Kidney (tissue), 14 donors: ENCODE results near the gene LPIN1. TPM values are rescaled to one million over a fixed set of nuclear protein-coding genes. Genes with fewer than 3 reads are reported as not detected.
"Not testable (repeated sequence)": the region's sequence is repeated elsewhere in the genome, so short reads cannot be mapped to it uniquely, and the experiment has no call there.

Experiments used
- DNase-seq, 5 donors: peaks; one replicate each; pipeline ENCODE4 v3.0.0-alpha.2; 2013 to 2020
- FAIRE-seq: peaks from 2 replicates; lab custom pipeline; 2012; peaks lifted over from hg19 to GRCh38; lab: Jason Lieb, UNC
- H3K27ac ChIP-seq, 2 donors: one replicate each; pipeline ENCODE4 v1.7.0; 2013; ENCODE audit warnings: low read depth in 2 of 2, low read length in 2 of 2, inconsistent platforms in 1 of 2
- H3K27me3 ChIP-seq: one replicate; pipeline ENCODE4 v1.7.1; 2013; ENCODE audit warnings: low read length, inconsistent platforms; ENCODE audit not compliant: control insufficient read depth, insufficient read depth
- H3K36me3 ChIP-seq, 3 donors: one replicate each; pipeline versions ENCODE4 v1.7.0 to v1.7.1; 2013; ENCODE audit warnings: low read length in 3 of 3, control low read depth in 1 of 3, inconsistent platforms in 1 of 3; ENCODE audit not compliant: insufficient read depth in 3 of 3, control insufficient read depth in 2 of 3
- H3K4me1 ChIP-seq, 3 donors: one replicate each; pipeline versions ENCODE4 v1.7.0 to v1.7.1; 2013; ENCODE audit warnings: low read length in 3 of 3, inconsistent platforms in 1 of 3, low read depth in 1 of 3; ENCODE audit not compliant: control insufficient read depth in 2 of 3, insufficient read depth in 2 of 3
- H3K4me3 ChIP-seq, 3 donors: one replicate each; pipeline versions ENCODE4 v1.7.0 to v1.8.1; 2013; ENCODE audit warnings: low read length in 3 of 3, control low read depth in 1 of 3, inconsistent platforms in 1 of 3
- H3K9ac ChIP-seq, 3 donors: one replicate each; pipeline versions ENCODE4 v1.7.0 to v1.7.1; 2013; ENCODE audit warnings: low read length in 3 of 3, control low read depth in 1 of 3, inconsistent platforms in 1 of 3
- H3K9me3 ChIP-seq, 3 donors: one replicate each; pipeline versions ENCODE4 v1.7.0 to v1.7.1; 2013; ENCODE audit warnings: low read length in 3 of 3, control low read depth in 1 of 3, inconsistent platforms in 1 of 3; ENCODE audit not compliant: control insufficient read depth in 2 of 3, insufficient read depth in 1 of 3
- intact Hi-C: fragments of 100-400 bp; cut with DNase I; formaldehyde crosslinking; loops from one replicate; pipeline ENCODE4 v1.11.1; 2022
- polyA plus RNA-seq: library from polyadenylated mRNA; stranded (reverse); fragments of 350-450 nt; fragmentation: Illumina TruSeq; extraction: RNeasy Lipid Tissue Mini Kit (QIAGEN cat#74804); gene quantifications from one replicate; pipeline ENCODE4 v1.2.3, GENCODE V29; 2014; ENCODE audit warnings: low read depth, low replicate concordance; ENCODE audit not compliant: insufficient read depth
- total RNA-seq: library from RNA; stranded (reverse); fragmentation: NEBNext Ultra II Directional; extraction: Animal tissue kit (Norgen Biotek cat#: 25700); gene quantifications from one replicate; pipeline ENCODE4 v1.2.1, GENCODE V29; 2021
- TF ChIP-seq, protein P1 (sequence below): IDR thresholded peaks from 3 replicates; pipeline ENCODE4 v1.5.1; 2012; ENCODE audit warnings: mild to moderate bottlenecking, moderate library complexity, borderline replicate concordance; ENCODE audit not compliant: insufficient read depth; ENCODE audit errors: extremely low read depth
- donor health status: control.
- donor health status: control.
- donor health status: control.
- donor health status: control.
- donor health status: control.
- donor health status: DM: yes; HTN: yes; CAD: no.
- donor health status: Normal renal cell carcinoma (clear cell type).

LPIN1 gene
- total and polyA plus RNA-seq, 2 donors from 2014 or later, result 11.8 to 36.8 TPM

DNA sequence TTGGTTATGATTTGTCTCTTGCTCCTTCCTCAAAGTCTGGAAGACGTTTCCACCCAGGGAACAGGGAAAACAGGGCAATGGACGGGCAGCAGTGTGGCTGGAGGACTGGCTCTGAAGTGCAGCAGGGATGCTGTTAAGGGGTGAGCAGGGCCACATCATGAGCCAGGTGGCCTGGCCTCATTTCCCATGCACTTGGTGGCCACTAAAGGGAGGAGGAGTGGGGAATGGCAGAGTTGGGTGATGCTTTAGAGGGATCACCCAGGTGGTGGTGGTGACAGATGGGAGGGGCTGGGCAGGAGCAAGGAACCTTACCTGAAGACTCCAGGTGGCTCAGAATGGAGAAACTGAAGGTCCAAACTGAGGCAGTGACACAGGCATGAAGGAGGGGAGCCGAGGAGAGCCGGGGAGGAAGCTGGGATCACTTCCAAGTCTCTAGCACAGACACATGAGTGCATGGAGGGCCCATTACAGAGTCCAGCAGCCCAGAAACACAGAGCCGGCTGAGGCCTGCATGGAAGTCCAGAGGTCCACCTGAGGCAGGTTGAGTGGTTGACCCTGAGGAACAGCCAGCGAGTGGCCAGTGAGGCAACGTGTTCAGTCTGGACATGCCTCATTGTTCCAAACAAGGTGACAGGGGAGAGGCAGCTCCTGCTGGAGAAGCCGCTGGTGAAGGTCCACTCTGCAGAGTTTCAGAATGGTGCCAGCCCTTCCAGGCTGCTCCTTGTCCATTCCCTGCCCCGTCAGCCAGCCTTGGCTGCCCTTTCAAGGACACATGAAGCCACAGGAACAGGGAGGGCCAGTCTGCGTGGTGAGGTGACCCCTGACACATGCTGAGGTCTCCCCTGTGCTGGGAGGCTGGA lies 91.7 kb downstream of the LPIN1 start:
- no peaks in the 10 kb centered on the region for H3K27me3 ChIP-seq
- TF ChIP-seq, protein P1, sequence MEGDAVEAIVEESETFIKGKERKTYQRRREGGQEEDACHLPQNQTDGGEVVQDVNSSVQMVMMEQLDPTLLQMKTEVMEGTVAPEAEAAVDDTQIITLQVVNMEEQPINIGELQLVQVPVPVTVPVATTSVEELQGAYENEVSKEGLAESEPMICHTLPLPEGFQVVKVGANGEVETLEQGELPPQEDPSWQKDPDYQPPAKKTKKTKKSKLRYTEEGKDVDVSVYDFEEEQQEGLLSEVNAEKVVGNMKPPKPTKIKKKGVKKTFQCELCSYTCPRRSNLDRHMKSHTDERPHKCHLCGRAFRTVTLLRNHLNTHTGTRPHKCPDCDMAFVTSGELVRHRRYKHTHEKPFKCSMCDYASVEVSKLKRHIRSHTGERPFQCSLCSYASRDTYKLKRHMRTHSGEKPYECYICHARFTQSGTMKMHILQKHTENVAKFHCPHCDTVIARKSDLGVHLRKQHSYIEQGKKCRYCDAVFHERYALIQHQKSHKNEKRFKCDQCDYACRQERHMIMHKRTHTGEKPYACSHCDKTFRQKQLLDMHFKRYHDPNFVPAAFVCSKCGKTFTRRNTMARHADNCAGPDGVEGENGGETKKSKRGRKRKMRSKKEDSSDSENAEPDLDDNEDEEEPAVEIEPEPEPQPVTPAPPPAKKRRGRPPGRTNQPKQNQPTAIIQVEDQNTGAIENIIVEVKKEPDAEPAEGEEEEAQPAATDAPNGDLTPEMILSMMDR, result no peak
- H3K36me3 ChIP-seq, result no peaks in the 10 kb centered on the region
- H3K4me3 ChIP-seq, result no peak overlapping the region
- H3K9ac ChIP-seq, result no peak overlapping the region
- FAIRE-seq (no peak), DNase-seq (peak in 1 of 5 donors; percentile 60)
- intact Hi-C loops, result no loop called here
- no peak overlapping the region for H3K27ac ChIP-seq
- H3K4me1 ChIP-seq, result no peaks in the 10 kb centered on the region
- no peaks in the 10 kb centered on the region for H3K9me3 ChIP-seq

DNA sequence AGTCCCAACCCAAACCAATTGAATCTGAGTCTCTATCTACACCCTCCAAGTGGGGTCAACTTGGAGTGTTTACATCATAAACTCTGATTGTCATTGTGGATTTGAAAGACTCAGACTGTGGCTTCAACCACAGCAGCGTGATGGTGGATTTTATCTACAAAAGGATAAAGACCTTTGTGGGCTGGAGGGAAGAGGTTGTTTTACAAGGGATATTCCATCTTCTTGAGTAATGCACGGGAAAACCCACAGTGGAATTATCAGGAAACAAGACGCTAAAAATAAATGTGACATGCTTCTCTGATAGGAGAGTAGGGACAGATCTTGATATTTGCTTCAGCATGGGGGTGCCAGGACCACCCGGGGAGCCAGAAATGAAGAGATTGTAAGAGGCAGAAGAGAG lies 93.5 kb downstream of the LPIN1 start:
- Histone ChIP-seq H3K9ac (no peak overlapping the region), H3K4me1 (no peaks in the 10 kb centered on the region), H3K4me3 (no peak overlapping the region), H3K27ac (no peak overlapping the region), H3K36me3 (no peaks in the 10 kb centered on the region), H3K9me3 (no peaks in the 10 kb centered on the region), H3K27me3 (no peaks in the 10 kb centered on the region)
- FAIRE-seq (no peak), DNase-seq (no peak)
- intact Hi-C loops, result no loop called here
- TF ChIP-seq, protein P1, result no peak

DNA sequence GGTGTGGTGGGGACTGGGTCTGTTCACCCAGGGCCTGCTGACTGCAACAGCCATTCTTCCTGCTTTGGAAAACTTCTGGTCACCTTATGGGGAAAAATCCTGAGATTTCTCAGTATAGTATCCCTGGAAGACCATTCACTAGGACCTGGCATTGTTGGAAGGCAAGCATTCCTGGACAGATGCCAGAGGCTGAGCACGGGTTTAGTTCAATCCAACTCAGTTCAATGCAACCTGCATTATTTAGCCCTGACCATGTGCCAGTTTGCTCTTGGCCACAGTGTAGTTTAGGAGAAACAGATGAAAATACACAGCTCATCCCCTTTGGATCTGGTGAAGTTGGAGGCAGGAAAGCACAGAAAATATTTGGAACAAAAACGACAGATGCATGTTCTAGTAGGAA lies 95.9 kb downstream of the LPIN1 start:
- Histone ChIP-seq H3K4me1 (no peaks in the 10 kb centered on the region), H3K9ac (no peak overlapping the region), H3K27ac (no peak overlapping the region), H3K27me3 (no peaks in the 10 kb centered on the region), H3K36me3 (no peaks in the 10 kb centered on the region), H3K9me3 (no peaks in the 10 kb centered on the region), H3K4me3 (no peak overlapping the region)
- intact Hi-C loops, result no loop called here
- DNase-seq, result no peak
- FAIRE-seq, result no peak
- TF ChIP-seq, protein P1, result no peak

DNA sequence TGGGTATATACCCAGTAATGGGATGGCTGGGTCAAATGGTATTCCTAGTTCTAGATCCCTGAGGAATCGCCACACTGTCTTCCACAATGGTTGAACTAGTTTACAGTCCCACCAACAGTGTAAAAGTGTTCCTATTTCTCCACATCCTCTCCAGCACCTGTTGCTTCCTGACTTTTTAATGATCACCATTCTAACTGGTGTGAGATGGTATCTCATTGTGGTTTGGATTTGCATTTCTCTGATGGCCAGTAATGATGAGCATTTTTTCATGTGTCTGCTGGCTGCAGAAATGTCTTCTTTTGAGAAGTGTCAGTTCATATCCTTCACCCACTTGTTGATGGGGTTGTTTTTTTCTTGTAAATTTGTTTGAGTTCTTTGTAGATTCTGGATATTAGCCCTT lies 98.4 kb downstream of the LPIN1 start:
- H3K9me3 ChIP-seq, H3K27me3 ChIP-seq, DNase-seq, H3K4me1 ChIP-seq, H3K36me3 ChIP-seq, intact Hi-C loops, FAIRE-seq, H3K27ac ChIP-seq, H3K4me3 ChIP-seq, H3K9ac ChIP-seq: not testable (repeated sequence)

DNA sequence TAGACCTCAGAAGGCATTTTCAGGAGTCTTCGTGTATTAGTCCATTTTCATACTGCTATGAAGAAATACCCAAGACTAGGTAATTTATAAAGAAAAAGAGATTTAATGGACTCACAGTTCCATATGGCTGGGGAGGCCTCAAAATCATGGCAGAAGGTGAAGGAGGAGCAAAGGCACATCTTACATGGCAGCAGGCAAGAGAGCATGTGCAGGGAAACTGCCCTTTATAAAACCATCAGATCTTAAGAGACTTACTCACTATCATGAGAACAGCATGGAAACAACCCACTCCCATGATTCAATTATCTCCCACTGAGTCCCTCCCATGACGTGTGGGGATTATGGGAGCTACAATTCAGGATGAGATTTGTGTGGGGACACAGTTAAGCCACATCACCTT lies 101.5 kb downstream of the LPIN1 start:
- H3K36me3 ChIP-seq, H3K27ac ChIP-seq, H3K4me3 ChIP-seq, FAIRE-seq, DNase-seq, H3K9me3 ChIP-seq, intact Hi-C loops, H3K4me1 ChIP-seq, H3K27me3 ChIP-seq, H3K9ac ChIP-seq: not testable (repeated sequence)
